GM04504 (cell line): ENCODE measurements around the gene VWA2.

Experiments
- DNase-seq: peaks from one replicate; pipeline ENCODE4 v3.0.0-alpha.2; 2012; ENCODE audit warnings: low read depth

VWA2 gene

GRCh38 chr10:114278140-114278883 is 39.3 kb downstream of the VWA2 start:
- no peak for DNase-seq

- DNase-seq: no peak
Observed at GRCh38 chr10:114278884-114279191, 39.8 kb downstream of the VWA2 start.

- DNase-seq: no peak
Observed at GRCh38 chr10:114279289-114279688, 40.2 kb downstream of the VWA2 start.

GRCh38 chr10:114279901-114280644 is 41.0 kb downstream of the VWA2 start:
- DNase-seq: no peak

GRCh38 chr10:114281006-114281405 is 42.0 kb downstream of the VWA2 start:
- no peak for DNase-seq

GRCh38 chr10:114281461-114281860 is 42.4 kb downstream of the VWA2 start:
- DNase-seq: no peak

- no peak for DNase-seq
Observed at GRCh38 chr10:114282526-114282925, 43.5 kb downstream of the VWA2 start.

GRCh38 chr10:114283091-114283490 is 44.0 kb downstream of the VWA2 start:
- DNase-seq: no peak

GRCh38 chr10:114283535-114284234 is 44.6 kb downstream of the VWA2 start:
- no peak for DNase-seq

- DNase-seq: no peak
Observed at GRCh38 chr10:114284346-114285071, 45.5 kb downstream of the VWA2 start.

GRCh38 chr10:114285961-114286441 is 46.9 kb downstream of the VWA2 start:
- no peak for DNase-seq

- no peak for DNase-seq
Observed at GRCh38 chr10:114286921-114287320, 47.9 kb downstream of the VWA2 start.

- no peak for DNase-seq
Observed at GRCh38 chr10:114288424-114289095, 49.5 kb downstream of the VWA2 start.

- DNase-seq: no peak
Observed at GRCh38 chr10:114289096-114289436, 50.0 kb downstream of the VWA2 start.

- DNase-seq: no peak
Observed at GRCh38 chr10:114290038-114290437, 51.0 kb downstream of the VWA2 start.

GRCh38 chr10:114291076-114291475 is 52.0 kb downstream of the VWA2 start:
- no peak for DNase-seq

GRCh38 chr10:114291516-114291915 is 52.5 kb downstream of the VWA2 start:
- DNase-seq: no peak

- DNase-seq: no peak
Observed at GRCh38 chr10:114293075-114293474, 54.0 kb downstream of the VWA2 start.

GRCh38 chr10:114294549-114294948 is 55.5 kb downstream of the VWA2 start:
- no peak for DNase-seq

GRCh38 chr10:114295393-114295792 is 56.3 kb downstream of the VWA2 start:
- no peak for DNase-seq

- DNase-seq: no peak
Observed at GRCh38 chr10:114297136-114297705, 58.2 kb downstream of the VWA2 start.
